GM18867 (cell line): Measurements from ENCODE around the gene WDHD1.
"Not testable (repeated sequence)": the region's sequence is repeated elsewhere in the genome, so short reads cannot be mapped to it uniquely, and the experiment has no call there.

Experiments used
- ATAC-seq: cut with Tn5 transposase; IDR thresholded peaks from one replicate; pipeline ENCODE4 v1.9.1; 2021; ENCODE audit warnings: mild to moderate bottlenecking, moderate library complexity; ENCODE audit not compliant: unreplicated experiment

WDHD1 gene

GRCh38 chr14:55047301-55048053 lies 20.6 kb upstream of the WDHD1 start:
- ATAC-seq: no peak

DNA sequence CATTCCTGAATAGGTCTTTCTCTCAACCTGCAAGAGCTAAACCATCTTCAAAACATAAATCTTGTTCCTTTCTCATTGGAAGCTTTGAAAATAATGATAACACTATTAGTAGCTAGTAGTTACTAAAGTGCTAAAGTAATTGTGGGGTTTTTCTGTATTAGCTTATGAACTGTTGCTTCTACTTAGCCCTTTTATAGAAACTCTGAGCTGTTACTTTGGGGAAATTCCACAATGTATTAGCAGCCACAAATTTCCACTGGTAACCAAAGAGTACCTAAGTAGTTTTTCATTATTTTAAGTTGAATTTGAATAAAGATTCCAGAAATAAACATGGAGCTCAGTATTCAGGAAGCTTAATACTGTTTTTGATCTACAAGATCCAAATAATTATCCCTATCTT lies 18.2 kb upstream of the WDHD1 start:
- ATAC-seq: no peak

DNA sequence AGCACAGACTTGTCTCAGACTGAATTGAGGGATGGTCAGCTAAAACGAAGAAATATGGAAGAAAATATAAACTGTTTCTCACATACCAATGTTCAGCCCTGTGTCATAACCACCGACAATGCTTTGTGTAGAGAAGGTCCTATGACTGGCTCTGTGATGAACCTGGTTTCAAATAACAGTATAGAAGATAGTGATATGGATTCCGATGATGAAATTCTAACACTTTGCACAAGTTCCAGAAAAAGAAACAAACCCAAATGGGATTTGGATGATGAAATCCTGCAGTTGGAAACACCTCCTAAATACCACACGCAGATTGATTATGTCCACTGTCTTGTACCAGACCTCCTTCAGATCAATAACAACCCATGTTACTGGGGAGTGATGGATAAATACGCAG lies 16.6 kb upstream of the WDHD1 start:
- ATAC-seq: no peak

DNA sequence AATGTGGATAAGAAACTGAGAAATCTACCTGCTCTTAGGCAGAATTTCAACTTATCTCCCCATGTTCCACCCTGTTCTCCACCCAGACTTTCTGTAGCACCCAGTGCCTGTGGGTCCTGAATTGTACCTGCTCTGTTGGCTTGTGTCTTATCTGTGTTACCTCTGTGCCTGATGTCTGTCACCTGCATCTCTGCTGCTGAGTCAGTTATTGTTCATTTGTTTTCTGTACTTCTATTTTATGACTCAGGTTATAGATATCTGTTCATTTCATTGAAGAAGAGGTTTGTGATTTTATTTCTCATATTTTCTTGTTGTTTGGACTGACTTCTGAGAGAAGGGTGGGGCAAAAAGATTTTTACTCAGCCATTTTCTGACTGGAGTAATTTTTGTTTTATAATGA lies 11.8 kb upstream of the WDHD1 start:
- no peak for ATAC-seq

DNA sequence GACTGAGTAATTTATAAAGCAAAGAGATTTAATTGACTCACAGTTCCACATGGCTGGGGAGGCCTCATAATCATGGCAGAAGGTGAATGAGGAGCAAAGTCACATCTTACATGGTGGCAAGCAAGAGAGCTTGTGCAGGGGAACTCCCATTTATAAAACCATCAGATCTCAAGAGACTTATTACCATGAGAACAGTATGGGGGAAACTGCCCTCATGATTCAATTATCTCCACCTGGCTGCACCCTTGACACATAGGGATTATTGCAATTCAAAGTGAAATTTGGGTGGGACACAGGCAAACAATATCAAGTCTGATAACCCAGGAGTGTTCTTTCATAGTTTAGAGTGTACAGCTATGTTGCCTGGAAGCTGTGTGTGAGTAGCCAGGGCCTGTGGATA lies 11.1 kb upstream of the WDHD1 start:
- ATAC-seq: not testable (repeated sequence)

GRCh38 chr14:55031190-55031589 lies 4.3 kb upstream of the WDHD1 start:
- no peak for ATAC-seq

DNA sequence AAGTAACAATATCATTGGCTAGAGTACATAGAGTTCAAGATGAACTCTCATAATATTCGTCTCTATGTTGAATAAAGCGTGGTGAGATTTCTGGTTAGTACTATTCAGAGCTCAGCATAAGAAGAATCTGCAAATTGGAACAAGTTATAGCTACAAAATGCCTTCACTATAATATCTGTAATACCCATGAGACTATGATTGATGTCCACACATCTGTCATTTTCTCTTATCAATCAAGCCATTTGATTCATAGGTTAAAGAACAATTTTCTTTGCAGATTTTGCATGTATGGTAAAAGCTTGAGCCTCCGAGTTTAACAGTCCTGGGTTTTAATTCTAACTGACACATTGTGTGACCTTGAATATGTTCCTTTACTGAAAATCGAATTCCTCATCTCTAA lies 1.6 kb upstream of the WDHD1 start:
- ATAC-seq: no peak

DNA sequence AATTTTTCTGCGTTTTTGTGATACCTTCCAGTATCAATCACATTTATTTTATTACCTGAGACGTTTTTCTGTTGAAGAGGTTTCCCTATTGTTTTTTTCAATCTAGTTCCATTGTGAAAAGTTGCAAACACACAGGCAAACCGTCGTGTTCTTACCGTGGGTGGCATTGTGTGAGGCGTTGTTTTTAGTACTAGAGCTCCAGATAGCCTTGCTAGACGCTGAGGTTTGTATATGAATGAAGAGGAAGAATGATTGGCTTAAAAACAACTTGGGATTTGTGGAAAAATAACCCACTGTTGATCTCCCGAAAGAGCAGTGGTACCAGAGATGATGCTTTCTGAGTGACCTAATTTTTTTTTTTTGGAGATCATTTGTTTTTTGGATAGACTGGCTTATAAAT lies 1.2 kb upstream of the WDHD1 start:
- ATAC-seq: no peak

GRCh38 chr14:55026441-55026792 lies 482 bp downstream of the WDHD1 start:
- no peak for ATAC-seq

DNA sequence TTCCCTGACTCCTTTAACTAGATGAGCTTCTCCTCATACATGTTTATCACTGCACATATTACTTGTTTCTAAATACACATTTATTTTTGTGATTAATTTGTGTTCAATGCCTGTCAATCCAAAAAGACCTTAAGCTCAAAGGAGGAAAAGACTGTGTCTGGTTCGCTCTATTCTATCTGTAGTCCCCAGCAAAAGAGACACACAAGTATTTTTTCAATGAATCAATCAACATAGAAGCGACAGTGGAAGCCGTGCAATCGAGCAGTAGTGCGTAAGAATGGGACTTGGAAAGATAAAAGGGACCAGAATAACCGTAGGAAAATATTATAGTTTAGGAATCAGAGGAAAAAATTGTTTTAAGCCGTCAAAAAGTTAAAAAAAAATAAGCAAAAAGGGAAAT lies 951 bp downstream of the WDHD1 start:
- ATAC-seq: no peak

- ATAC-seq: not testable (repeated sequence)
These were observed 2.5 kb downstream of the WDHD1 start for GRCh38 chr14:55024365-55024764.

DNA sequence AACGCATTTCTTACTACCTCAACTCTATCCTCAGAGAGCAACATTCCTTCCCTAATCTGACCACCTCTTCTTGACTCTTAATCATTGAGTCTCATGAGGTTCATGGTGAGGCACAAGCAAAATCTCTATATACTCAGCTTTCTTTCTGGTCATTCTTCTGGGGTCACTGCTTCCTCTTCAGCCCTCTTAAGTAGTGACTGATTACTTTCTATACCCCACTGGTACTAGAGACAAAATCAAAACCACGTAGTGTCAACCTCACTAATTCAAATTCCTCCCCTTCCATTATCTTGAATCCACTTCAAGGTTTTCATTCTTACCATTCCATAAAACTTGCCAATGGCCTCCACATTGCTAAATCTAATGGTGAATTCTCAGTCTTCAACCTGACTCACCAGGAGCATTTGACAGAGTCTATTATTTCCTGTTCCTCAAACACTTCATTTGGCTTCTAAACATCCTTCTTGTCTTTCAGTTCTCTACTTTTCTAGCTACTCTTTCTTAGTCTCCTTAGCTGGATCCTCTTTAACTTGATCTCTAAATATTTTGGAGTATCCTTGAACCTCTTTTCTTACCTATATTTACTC lies 6.8 kb downstream of the WDHD1 start:
- ATAC-seq: no peak

DNA sequence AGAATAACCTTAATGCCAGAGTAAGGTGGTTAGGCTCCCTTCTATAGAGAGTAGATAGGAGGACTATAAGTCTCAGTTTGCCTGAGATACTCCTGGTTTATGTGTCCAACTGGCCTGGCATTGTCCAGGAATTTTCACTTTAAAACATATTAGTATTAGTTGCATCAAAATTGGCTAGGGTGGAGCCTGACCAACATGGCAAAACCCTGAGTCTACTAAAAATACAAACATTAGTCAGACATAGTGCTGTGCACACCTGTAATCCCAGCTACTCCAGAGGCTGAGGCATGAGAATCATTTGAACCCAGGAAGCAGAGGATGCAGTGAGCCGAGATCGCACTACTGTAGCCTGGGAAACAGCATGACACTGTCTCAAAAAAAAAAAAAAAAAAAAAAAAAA lies 11.9 kb downstream of the WDHD1 start:
- no peak for ATAC-seq

DNA sequence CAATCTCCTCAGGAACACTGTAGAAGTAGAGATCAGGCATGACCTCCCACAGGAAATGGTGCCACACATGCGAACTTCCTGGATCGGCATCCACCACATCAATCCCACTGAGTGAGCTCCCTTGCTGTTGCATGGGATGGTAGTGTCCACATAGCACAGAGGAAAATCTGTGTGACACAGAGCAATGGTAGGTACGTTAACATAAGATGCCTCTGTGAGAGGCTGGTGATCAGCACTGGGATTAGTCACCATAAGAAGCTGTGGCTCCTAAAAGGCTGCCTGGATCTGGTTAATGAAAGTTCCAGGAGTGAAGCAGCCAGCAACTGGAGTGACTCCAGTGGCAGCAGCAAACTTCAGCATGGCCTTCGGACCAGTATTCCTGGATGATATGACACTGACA lies 21.8 kb downstream of the WDHD1 start:
- no peak for ATAC-seq

DNA sequence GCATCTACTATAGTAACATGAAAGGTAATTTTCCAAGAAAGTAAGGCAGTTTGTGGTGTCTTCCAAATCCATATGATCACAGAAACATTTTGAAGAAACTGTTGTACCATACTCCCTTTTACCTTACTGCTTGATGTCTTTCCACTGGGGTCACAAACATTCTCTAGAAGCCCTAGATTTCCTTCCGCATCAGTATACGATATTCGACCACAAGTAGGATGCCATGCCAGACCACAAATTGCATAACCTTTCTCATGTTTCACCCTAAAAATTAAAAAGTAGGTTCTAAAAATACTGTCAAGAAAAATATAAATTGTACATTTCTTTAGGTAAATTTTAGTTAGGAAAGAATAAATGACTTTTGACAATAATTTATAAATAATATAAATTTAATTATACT lies 26.5 kb downstream of the WDHD1 start:
- ATAC-seq: no peak

GRCh38 chr14:54985156-54985555 lies 41.7 kb downstream of the WDHD1 start:
- ATAC-seq: no peak

DNA sequence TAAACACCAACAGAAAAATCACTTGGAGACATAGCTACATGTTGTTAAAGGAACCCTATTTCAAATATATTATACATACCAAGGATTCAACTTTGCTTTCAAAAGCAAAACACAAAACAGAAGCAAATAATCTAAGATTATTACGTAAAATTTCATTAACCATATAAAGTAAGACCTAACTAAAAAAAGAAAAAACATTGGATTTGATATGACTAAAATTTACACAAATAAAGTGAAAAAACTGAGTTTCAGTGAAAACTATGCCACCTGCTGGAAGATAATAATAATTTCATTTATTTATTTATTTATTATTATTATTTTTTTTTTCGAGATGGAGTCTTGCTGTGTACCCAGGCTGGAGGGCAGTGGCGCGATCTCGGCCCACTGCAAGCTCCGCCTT lies 45.2 kb downstream of the WDHD1 start:
- ATAC-seq: no peak

GRCh38 chr14:54979039-54979438 lies 47.9 kb downstream of the WDHD1 start:
- ATAC-seq: no peak

- ATAC-seq: no peak
These were observed 50.6 kb downstream of the WDHD1 start for GRCh38 chr14:54976316-54976715.

DNA sequence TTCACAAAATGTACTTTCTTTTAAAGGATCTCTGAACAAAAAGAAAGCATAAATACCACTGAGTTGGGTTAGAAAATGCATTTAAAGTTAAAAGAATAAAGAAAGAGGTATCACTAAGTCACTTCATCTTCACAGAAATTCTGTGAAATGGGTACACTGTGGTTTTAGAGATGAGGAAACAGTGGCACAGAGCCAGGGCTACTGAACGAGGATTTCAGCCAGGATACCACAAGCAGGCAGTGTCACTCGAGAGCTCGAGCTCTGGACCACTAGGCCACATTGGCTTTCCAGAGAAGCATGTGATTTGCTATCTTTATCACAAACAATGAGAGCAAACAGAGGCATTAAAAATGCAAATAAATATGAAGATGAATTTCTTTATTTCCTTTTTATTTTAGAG lies 51.0 kb downstream of the WDHD1 start:
- no peak for ATAC-seq

DNA sequence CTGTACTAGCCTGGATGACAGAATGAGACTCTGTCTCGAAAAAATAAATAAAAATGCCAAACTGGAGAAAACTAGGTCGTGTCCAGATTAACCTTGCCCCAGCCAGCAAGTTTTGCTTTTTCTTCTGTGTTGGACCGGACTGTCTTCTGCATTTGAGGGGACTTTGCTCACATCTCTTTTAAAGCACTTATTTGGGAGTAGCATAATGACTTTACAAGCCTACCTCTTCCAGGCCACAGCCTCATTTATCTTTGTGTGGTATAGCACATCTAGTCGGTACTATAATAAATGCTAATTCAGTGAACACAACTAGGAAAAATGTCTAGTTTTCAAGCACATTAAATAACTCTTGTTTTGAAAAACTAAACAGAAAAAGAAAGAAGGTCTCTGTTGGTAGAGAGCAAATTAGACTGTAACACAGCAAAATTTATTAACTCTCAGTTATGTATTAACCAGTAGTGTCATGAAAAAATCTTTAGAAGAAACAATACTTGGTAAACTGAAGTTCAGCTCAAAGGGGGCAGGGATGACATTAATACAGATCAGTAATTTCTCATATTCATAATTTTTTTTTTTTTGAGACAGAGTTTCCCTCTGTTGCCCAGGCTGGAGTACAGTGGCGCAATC lies 52.0 kb downstream of the WDHD1 start:
- no peak for ATAC-seq

- no peak for ATAC-seq
These were observed 59.4 kb downstream of the WDHD1 start for GRCh38 chr14:54967496-54967895.

GRCh38 chr14:54955143-54955542 lies 71.8 kb downstream of the WDHD1 start:
- ATAC-seq: no peak
